GM19239 (cell line): ENCODE measurements around the gene BZW2.

Source experiments
- DNase-seq: peaks from one replicate; pipeline ENCODE4 v3.0.0; 2011; ENCODE audit warnings: low spot score; ENCODE audit not compliant: insufficient read length
- FAIRE-seq: peaks from 2 replicates; lab custom pipeline; 2011; peaks lifted over from hg19 to GRCh38; lab: Jason Lieb, UNC

The BZW2 gene

GRCh38 chr7:16710651-16711050 is 64.7 kb downstream of the BZW2 start:
- no peak for FAIRE-seq
- no peak for DNase-seq

GRCh38 chr7:16711730-16712129 is 65.7 kb downstream of the BZW2 start:
- no peak for FAIRE-seq
- DNase-seq = no peak

- DNase-seq (no peak), FAIRE-seq (no peak)
Observed at GRCh38 chr7:16712916-16713315, 66.9 kb downstream of the BZW2 start.

GRCh38 chr7:16715928-16716327 is 69.9 kb downstream of the BZW2 start:
- FAIRE-seq = no peak
- no peak for DNase-seq

- DNase-seq (no peak), FAIRE-seq (no peak)
Observed at GRCh38 chr7:16718111-16718656, 72.2 kb downstream of the BZW2 start.

GRCh38 chr7:16719699-16720098 is 73.7 kb downstream of the BZW2 start:
- FAIRE-seq (no peak), DNase-seq (no peak)

- DNase-seq = no peak
- no peak for FAIRE-seq
Observed at GRCh38 chr7:16721541-16721940, 75.6 kb downstream of the BZW2 start.

- FAIRE-seq (no peak), DNase-seq (no peak)
Observed at GRCh38 chr7:16724344-16724743, 78.4 kb downstream of the BZW2 start.

- DNase-seq (no peak), FAIRE-seq (no peak)
Observed at GRCh38 chr7:16726189-16726588, 80.2 kb downstream of the BZW2 start.

GRCh38 chr7:16727736-16728135 is 81.8 kb downstream of the BZW2 start:
- no peak for DNase-seq
- no peak for FAIRE-seq

GRCh38 chr7:16728811-16729210 is 82.8 kb downstream of the BZW2 start:
- FAIRE-seq (no peak), DNase-seq (no peak)

- FAIRE-seq = no peak
- no peak for DNase-seq
Observed at GRCh38 chr7:16729541-16729940, 83.6 kb downstream of the BZW2 start.

GRCh38 chr7:16730937-16731336 is 85.0 kb downstream of the BZW2 start:
- FAIRE-seq (no peak), DNase-seq (no peak)

- DNase-seq (no peak), FAIRE-seq (no peak)
Observed at GRCh38 chr7:16732828-16733227, 86.8 kb downstream of the BZW2 start.

GRCh38 chr7:16734148-16734726 is 88.3 kb downstream of the BZW2 start:
- DNase-seq (no peak), FAIRE-seq (no peak)

GRCh38 chr7:16735020-16735419 is 89.0 kb downstream of the BZW2 start:
- no peak for FAIRE-seq
- no peak for DNase-seq

- DNase-seq (no peak), FAIRE-seq (no peak)
Observed at GRCh38 chr7:16738011-16738688, 92.2 kb downstream of the BZW2 start.

GRCh38 chr7:16739863-16740622 is 94.1 kb downstream of the BZW2 start:
- DNase-seq (no peak), FAIRE-seq (no peak)

GRCh38 chr7:16740623-16740953 is 94.6 kb downstream of the BZW2 start:
- DNase-seq = no peak
- FAIRE-seq = no peak

GRCh38 chr7:16740996-16741395 is 95.0 kb downstream of the BZW2 start:
- no peak for DNase-seq
- no peak for FAIRE-seq

- FAIRE-seq (no peak), DNase-seq (no peak)
Observed at GRCh38 chr7:16741676-16742075, 95.7 kb downstream of the BZW2 start.
